ENCODE data around the gene NRXN3.
A peak's percentile ranks its signal among the peaks of the same experiment; 100 is the strongest.

Gene NRXN3

GRCh38 chr14:78576437-78577166 lies 406.4 kb downstream of the NRXN3 start:
- DNase-seq (ENCODE audit: low spot score): no peak

GRCh38 chr14:78581229-78581628 lies 411.1 kb downstream of the NRXN3 start:
- no peak for DNase-seq (ENCODE audit: low spot score)

- DNase-seq (ENCODE audit: low spot score): no peak
Observed at GRCh38 chr14:78586681-78587080, 416.5 kb downstream of the NRXN3 start.

- no peak for DNase-seq (ENCODE audit: low spot score)
Observed at GRCh38 chr14:78588906-78589305, 418.7 kb downstream of the NRXN3 start.

- no peak for DNase-seq (ENCODE audit: low spot score)
Observed at GRCh38 chr14:78592616-78593219, 422.5 kb downstream of the NRXN3 start.

GRCh38 chr14:78593949-78594348 lies 423.8 kb downstream of the NRXN3 start:
- DNase-seq (ENCODE audit: low spot score): no peak

GRCh38 chr14:78595797-78596196 lies 425.6 kb downstream of the NRXN3 start:
- DNase-seq (ENCODE audit: low spot score): peak; percentile 30

GRCh38 chr14:78598046-78598920 lies 428.1 kb downstream of the NRXN3 start:
- DNase-seq (ENCODE audit: low spot score): peak; percentile 90

GRCh38 chr14:78605025-78605762 lies 435.0 kb downstream of the NRXN3 start:
- DNase-seq (ENCODE audit: low spot score): no peak

GRCh38 chr14:78605897-78606500 lies 435.8 kb downstream of the NRXN3 start:
- no peak for DNase-seq (ENCODE audit: low spot score)

GRCh38 chr14:78608998-78609787 lies 439.0 kb downstream of the NRXN3 start:
- DNase-seq (ENCODE audit: low spot score): no peak

GRCh38 chr14:78610994-78611393 lies 440.8 kb downstream of the NRXN3 start:
- no peak for DNase-seq (ENCODE audit: low spot score)

GRCh38 chr14:78611796-78612571 lies 441.8 kb downstream of the NRXN3 start:
- DNase-seq (ENCODE audit: low spot score): no peak

GRCh38 chr14:78612666-78613065 lies 442.5 kb downstream of the NRXN3 start:
- DNase-seq (ENCODE audit: low spot score): no peak

GRCh38 chr14:78614593-78614992 lies 444.4 kb downstream of the NRXN3 start:
- no peak for DNase-seq (ENCODE audit: low spot score)

GRCh38 chr14:78617735-78618134 lies 447.6 kb downstream of the NRXN3 start:
- DNase-seq (ENCODE audit: low spot score): no peak

GRCh38 chr14:78618368-78618767 lies 448.2 kb downstream of the NRXN3 start:
- no peak for DNase-seq (ENCODE audit: low spot score)

GRCh38 chr14:78627114-78627513 lies 456.9 kb downstream of the NRXN3 start:
- DNase-seq (ENCODE audit: low spot score): no peak

GRCh38 chr14:78631551-78631950 lies 461.4 kb downstream of the NRXN3 start:
- DNase-seq (ENCODE audit: low spot score): no peak

GRCh38 chr14:78633752-78634151 lies 463.6 kb downstream of the NRXN3 start:
- DNase-seq (ENCODE audit: low spot score): peak; percentile 32
